Tongue (tissue), 2 donors: ENCODE data around the gene FEN1. TPM values are rescaled to one million over a fixed set of nuclear protein-coding genes. Genes with fewer than 3 reads are reported as not detected.
A peak's percentile ranks its signal among the peaks of the same experiment; 100 is the strongest.

ENCODE experiments used
- DNase-seq: peaks from one replicate; pipeline ENCODE4 v3.0.0-alpha.2; 2015
- total RNA-seq: library from RNA; depleted of rRNA; stranded (reverse); fragments of >200 nt; gene quantifications from one replicate; pipeline ENCODE4 v1.2.3, GENCODE V29; 2014

Gene FEN1, protein sequence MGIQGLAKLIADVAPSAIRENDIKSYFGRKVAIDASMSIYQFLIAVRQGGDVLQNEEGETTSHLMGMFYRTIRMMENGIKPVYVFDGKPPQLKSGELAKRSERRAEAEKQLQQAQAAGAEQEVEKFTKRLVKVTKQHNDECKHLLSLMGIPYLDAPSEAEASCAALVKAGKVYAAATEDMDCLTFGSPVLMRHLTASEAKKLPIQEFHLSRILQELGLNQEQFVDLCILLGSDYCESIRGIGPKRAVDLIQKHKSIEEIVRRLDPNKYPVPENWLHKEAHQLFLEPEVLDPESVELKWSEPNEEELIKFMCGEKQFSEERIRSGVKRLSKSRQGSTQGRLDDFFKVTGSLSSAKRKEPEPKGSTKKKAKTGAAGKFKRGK
- 19.3 TPM for total RNA-seq

- DNase-seq, result peak; percentile 96
These were observed at the start of gene FEN1, which contains the start of gene TMEM258 for GRCh38 chr11:61792310-61793082. Gene FEN1, plus strand, starts transcription at chr11:61792911. Its CDS starts 2,451 bp downstream, at chr11:61795362. Gene TMEM258, minus strand, starts transcription at chr11:61792599. Its CDS starts 41 bp downstream, at chr11:61792558.

GRCh38 chr11:61743486-61744095 is 49.1 kb upstream of the FEN1 start:
- no peak for DNase-seq

GRCh38 chr11:61744181-61744580 is 48.5 kb upstream of the FEN1 start:
- DNase-seq, result no peak

DNA sequence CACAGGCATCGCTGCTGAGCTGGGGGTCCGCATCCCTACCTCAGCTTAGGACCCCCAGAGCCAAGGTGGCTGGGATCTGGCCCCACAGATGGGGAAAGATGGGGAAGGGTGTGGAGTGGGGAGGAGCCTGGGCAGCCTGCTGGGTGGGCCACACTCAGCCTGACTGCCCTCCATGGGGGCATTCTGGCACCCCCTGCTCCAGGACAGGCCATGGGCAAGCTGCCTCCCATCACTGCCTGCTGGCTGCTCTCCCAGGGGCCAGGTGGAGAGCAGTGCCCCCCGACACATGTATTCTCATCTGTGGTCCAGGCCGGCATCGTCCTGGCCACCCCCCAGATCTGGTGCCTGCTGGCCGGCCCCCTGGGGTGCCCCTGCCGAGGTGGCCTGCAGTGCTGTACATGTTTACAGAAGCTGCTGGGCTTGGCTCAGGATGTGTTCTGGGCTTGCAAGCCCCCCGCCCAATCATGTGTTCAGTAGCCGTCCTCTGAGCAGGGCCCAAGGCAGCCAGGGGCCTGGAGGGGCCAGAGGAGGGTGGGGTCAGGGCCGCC is 48.0 kb upstream of the FEN1 start:
- no peak for DNase-seq

DNA sequence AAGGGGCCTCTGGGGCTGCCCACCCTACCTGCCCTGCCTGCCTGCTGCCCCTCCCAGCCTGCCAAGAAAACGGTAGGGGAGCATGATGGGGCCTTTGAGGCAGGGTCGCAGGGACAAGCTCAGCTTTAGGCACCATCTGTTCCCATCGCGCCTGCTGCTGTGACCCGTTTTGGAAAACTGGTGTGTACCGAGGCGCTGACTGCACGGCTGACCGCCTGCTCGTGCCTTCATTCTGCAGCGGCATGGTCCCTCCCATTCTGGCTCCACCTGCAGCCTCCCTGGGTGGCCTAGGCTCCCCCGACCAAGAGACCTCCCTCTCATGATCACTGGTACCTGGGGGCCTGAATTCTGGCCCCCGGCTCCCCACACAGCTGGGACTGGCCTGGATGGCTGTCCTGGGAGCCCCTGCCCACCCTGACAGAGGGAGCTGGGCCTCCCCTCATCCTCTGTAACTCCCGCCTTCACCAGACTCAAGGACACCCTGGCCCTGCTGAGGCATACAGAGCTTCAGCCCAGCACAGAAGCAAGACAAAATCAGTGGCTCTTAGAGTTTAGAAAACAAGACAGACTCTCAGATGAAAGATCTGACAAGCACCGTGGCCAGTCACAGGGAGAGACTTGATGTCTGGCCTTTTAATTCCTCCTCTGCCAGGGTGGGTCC is 46.8 kb upstream of the FEN1 start:
- DNase-seq, result no peak

DNA sequence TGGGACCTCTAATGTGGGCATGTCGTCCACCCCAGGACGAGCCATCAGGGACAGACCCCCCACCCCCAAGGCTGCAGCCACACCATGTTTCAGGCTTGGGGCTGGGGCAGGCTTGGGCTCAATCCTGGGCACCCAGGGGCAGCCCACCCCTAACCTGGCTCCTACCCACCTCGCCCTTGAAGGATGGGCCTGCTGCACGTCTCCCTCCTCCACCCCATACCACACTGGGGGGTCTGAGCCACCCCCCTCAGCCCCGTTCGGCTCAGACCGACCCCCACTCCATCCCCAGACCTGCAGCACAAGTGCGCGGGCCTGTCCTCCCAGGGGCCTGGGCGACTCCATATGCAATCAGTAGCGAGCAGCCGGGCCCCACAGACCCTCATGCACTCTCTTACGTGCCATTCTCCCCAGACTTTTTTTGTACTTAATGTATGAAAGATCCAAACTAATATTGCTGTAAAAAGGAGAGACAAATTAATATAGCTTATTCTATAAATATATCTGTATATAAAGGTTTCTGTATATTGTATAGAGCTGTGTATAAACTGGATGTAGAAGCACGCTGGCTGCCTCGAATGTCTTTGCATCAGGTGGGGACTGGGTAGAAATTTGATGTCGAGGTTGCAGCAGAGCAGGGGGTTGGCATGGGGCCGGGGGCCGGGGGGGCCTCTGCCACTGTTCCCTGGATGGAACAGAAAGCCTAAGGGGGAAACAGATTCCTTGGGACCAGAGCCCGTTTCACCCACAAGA is 46.1 kb upstream of the FEN1 start:
- DNase-seq, result no peak

DNA sequence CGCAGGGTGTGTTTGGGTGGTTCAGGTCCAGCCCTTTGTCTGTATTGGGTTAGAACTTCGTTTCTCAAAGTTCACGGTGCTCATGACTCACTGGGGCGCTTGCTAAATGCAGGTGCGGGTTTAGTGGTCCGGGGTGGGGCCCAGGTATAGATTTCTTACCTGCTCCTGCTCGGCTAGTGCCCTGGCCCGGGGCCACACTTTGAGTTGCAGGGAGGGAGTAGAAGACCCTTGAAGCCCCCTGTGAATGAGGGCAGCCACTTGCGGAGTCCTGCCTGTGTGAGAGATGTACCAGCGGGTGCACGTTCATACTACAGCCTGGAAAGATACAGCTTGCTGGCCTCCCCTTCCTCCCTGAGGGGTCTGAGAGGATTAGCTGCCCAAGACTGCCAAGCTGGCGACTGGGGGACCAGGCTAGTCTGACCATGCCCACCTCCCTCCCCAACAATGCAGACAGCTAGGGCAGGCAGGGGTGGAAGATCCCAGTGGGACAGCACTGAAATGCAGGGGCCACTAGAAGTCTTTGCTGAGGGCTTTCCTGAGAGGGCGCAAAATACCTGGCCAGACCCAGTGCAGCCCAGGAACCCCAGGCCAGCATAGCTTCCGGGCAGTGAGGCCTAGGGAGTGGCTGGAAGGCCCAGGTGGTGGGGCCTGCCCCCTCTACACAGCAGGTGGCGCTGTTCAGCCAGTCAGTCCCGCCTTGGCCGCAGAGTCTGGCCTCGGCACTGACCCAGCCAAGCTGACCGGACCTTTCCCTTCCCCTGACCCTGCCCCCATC is 45.3 kb upstream of the FEN1 start:
- peak; percentile 75 for DNase-seq

DNA sequence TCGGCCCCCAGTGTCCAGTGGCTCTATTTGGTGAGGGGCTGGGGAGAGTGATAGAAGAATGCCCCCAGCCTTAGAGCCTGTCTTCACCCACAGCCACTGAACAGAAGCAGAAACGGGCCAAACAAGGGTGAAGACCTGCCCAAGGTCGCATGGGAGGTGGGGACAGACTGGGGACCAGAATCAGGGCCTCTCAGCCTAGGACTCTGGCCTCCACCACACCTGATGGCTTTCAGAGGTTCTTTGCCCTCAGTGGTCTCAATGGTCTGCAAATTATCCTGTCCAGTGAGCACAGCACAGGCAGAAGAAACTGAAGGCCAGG is 44.8 kb upstream of the FEN1 start:
- no peak for DNase-seq

GRCh38 chr11:61749591-61750217 is 43.0 kb upstream of the FEN1 start:
- DNase-seq, result peak; percentile 24

GRCh38 chr11:61750631-61751273 is 42.0 kb upstream of the FEN1 start:
- DNase-seq, result no peak

DNA sequence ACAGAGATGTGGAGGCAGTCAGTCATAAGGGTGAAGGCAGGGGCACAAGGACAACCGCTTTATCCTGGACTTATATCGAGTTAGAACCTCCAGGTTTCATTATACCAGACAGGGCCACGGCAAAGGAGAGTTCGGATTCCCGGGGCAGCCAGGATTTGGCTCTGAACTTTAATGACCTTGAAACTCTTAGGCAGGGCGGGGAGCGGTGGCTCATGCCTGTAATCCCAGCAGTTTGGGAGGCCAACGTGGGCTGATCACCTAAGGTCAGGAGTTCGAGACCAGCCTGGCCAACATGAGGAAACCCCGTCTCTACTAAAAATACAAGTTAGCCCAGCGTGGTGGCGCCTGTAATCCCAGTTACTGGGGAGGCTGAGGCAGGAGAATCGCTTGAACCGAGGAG is 41.3 kb upstream of the FEN1 start:
- no peak for DNase-seq

GRCh38 chr11:61752117-61752924 is 40.4 kb upstream of the FEN1 start, which contains the start of gene MYRF:
Gene MYRF, plus strand, starts transcription at chr11:61752636. Its CDS starts 109 bp downstream, at chr11:61752745.
- DNase-seq, result peak; percentile 65

DNA sequence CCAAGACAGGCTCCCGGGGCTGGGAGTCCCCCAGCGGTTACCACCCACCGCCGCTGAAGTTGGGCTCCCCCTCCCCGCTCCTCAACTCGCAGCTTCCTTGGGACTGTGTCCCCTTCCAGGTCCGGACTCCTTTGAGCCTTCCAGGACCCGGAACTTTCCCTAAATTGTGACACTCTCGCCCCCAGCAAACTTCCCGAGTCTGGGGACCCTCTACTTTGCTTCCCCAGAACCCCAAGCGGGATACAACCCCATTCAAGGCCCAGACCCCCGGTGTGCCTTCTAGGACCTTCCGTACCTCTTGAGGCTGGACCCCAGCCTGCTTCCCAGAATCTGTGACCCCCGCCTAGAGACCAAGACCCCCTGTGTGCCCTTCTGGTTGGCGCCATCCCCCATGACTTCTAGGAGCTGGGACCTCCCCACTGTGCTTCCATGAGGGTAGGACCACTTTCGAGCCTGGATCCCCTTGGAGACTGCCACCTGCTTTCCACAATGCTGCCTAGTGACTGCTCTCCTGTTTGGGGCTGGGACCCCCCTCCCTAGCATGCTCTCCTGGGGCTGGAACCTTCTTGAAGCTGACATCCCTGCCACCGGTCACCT is 39.7 kb upstream of the FEN1 start:
- no peak for DNase-seq

DNA sequence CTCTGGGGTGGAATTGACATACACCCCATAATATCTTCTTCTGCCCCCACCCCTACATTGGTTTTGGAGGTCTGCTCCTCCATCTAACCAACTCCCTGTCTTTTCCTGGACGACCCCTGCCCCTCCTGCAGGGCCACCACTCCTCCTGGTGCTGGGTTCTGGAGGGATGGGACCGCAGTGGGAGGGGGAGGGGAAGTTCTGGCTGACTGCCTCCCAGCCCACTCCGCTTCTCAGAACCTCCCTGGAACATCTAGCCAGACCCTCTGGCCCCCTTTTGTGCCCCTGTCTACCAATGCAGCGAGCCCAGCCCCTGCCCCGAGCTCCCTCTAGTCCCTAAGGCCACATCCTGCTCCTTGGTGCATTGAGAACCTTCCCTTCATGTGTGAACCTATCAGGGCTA is 39.0 kb upstream of the FEN1 start:
- no peak for DNase-seq

DNA sequence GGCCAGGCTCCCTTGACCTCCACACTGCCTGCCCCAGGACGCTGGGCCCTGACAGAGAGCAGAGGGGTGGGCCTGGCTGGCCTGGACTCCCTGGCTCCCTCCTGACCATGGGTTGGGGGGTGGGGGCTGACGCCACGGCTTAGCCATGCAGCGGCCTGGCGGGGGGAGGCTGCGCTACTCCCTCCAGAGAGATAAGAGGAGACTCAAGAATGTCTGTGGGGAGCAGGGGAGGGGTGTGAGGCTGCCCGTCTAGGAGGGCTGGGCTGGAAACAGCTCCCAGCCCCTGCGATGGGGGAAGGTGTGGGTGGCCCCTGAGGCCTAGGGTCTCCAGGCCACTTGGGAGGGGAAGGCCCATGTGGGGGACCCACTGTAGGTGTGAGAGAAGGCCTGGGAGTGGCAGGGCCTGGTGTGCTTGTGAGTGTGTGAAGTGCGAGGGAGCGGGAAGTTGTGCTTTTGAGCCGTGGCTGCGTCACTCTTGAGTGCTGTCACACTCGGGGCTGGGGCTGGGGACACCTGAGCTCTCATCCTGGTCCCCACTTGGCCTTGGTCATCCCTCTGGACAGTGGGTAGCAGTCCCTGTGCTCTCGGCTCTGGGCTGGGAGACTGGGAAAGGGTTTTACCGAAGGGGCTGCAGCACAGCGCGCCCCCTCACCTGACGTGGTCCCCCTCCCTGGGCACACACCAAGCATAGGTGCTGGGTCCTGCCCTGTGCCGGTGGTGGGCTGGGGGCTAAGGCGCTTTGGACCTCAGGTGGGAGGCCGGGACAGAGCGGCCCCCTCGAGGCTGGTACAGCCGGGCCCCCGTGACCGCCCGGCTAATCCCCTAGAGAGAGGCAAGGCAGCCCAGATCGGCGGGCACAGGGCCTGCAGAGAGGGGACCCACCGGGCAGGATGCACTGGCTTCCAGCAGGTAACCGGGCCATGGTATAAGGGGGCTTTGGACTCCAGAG is 37.9 kb upstream of the FEN1 start:
- no peak for DNase-seq

DNA sequence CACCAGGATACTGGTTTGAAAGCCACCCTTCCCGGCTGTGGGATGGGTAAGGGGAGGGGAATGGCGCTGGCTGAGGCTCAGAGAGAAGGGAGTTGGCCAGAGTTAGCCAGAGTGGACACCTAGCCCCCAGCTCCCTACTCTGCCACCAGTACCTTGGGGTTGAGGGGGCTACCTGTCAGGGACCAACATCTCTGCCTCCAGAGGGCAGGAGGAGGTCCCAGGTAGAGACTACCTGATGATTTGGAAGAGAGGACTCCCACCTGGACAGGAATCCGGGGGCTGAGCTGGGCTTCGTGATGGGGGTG is 36.6 kb upstream of the FEN1 start:
- DNase-seq, result no peak

DNA sequence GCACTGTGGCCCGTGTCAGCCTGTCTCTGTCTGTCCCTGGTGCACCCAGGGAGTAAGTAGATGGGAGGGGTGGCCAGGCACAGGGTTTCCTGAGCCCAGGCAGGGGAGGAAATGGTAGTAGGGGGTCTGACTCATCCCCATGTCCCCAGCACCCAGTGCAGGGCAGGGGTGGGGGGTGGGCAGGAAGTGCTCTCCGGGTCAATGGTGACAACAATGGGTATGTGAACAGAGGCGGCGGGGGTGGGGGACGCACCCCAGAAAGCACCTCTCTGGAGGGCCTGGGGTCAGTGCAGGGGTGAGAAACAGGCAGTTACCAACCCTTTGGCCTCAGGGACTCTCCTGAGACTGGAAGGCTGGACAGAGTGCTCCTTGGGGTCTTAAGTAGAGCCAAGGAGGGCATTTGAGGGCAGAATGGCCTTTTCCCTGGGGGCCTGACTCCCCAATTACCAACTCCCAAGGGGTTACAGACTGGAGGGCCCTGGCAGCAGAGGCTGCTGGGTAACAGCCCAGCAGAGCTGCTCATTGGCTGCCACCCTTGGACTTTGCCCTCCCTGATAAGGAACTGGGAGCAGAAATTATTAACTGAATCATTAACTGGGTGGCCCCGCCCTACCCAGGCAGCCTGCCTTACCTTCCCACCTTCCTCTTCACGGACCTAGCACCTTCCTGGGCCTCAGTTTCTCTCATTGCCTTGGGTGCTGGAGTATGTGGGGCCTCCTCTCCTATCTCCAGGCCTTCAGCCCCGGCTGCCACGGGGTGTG is 36.1 kb upstream of the FEN1 start:
- DNase-seq, result no peak
